PC-3 (cell line): ENCODE results near the gene COG8. TPM values are rescaled to one million over a fixed set of nuclear protein-coding genes. Genes with fewer than 3 reads are reported as not detected.

Source experiments
- ATAC-seq: fragments of 200-7000 bp; cut with Tn5 transposase; 2 replicates; pipeline ENCODE4 v1.9.1; 2020; ENCODE audit warnings: mild to moderate bottlenecking, moderate library complexity
- BruUV-seq: library from RNA; stranded (reverse); fragments of 400-500 nt; replicated peaks from 2 replicates; lab custom pipeline; 2021; lab: Mats Ljungman, UMichigan
- CTCF ChIA-PET: fragments of 300-600 bp; sonication (Branson Sonifier 250); formaldehyde crosslinking; loops from one replicate; lab custom pipeline; 2022; ENCODE audit warnings: antibody characterized with exemption; lab: Charles Lee
- POLR2A ChIA-PET: fragments of 300-600 bp; sonication (Branson Sonifier 250); formaldehyde crosslinking; loops from one replicate; lab custom pipeline; 2022; ENCODE audit warnings: antibody characterized with exemption; ENCODE audit not compliant: unreplicated experiment; lab: Charles Lee
- DNase-seq: peaks from one replicate; pipeline ENCODE4 v3.0.0-alpha.2; 2015
- H2AFZ ChIP-seq: fragments of 300-600 bp; sonication (generic); 2 replicates; pipeline ENCODE4 v1.6.0; 2016; ENCODE audit warnings: antibody characterized with exemption, low read length
- H3F3A ChIP-seq: fragments of 300-600 bp; sonication (generic); one replicate; pipeline ENCODE4 v1.6.0; 2017; ENCODE audit warnings: antibody characterized with exemption, low read length, control low read depth, mild to moderate bottlenecking; ENCODE audit not compliant: unreplicated experiment
- H3K27ac ChIP-seq: fragments of 300-600 bp; sonication (generic); 2 replicates; pipeline ENCODE4 v1.5.1; 2016; ENCODE audit warnings: mild to moderate bottlenecking, low read length
- H3K27me3 ChIP-seq: fragments of 300-600 bp; sonication (generic); 2 replicates; pipeline ENCODE4 v1.6.1; 2016; ENCODE audit warnings: low read length, mixed read lengths
- H3K36me3 ChIP-seq: fragments of 300-600 bp; sonication (generic); 2 replicates; pipeline ENCODE4 v1.6.1; 2016; ENCODE audit warnings: low read depth, mixed run types, low read length, mixed read lengths
- H3K4me1 ChIP-seq: fragments of 300-600 bp; sonication (generic); 2 replicates; pipeline ENCODE4 v1.5.1; 2016; ENCODE audit warnings: low read length; ENCODE audit not compliant: insufficient read depth
- H3K4me2 ChIP-seq: fragments of 300-600 bp; sonication (generic); 2 replicates; pipeline ENCODE4 v1.6.0; 2016; ENCODE audit warnings: low read length
- H3K4me3 ChIP-seq: fragments of 300-600 bp; sonication (generic); 2 replicates; pipeline ENCODE4 v1.5.1; 2016; ENCODE audit warnings: mild to moderate bottlenecking, low read length, mixed read lengths
- H3K79me2 ChIP-seq: fragments of 300-600 bp; sonication (generic); 2 replicates; pipeline ENCODE4 v1.6.1; 2017; ENCODE audit warnings: low read length, mixed read lengths
- H3K9ac ChIP-seq: fragments of 300-600 bp; sonication (generic); 2 replicates; pipeline ENCODE4 v1.6.0; 2016; ENCODE audit warnings: mild to moderate bottlenecking, low read length
- H3K9me2 ChIP-seq: fragments of 300-600 bp; sonication (generic); replicated peaks from 2 replicates; pipeline ENCODE4 v1.6.1; 2016; ENCODE audit warnings: mixed run types, low read length, mixed read lengths
- H3K9me3 ChIP-seq: fragments of 300-600 bp; sonication (generic); 2 replicates; pipeline ENCODE4 v1.6.1; 2016; ENCODE audit warnings: low read length, mixed read lengths
- H4K20me1 ChIP-seq: fragments of 300-600 bp; sonication (generic); 2 replicates; pipeline ENCODE4 v1.6.1; 2016; ENCODE audit warnings: low read length, mixed read lengths
- CTCF ChIP-seq: fragments of 300-600 bp; sonication (generic); conservative IDR thresholded peaks from 2 replicates; pipeline ENCODE4 v1.5.1; 2017; ENCODE audit warnings: antibody characterized with exemption, low read depth, mild to moderate bottlenecking, low read length
- EZH2 ChIP-seq: fragments of 300-600 bp; sonication (generic); IDR thresholded peaks from one replicate; pipeline ENCODE4 v1.6.1; 2017; ENCODE audit warnings: antibody characterized with exemption, mild to moderate bottlenecking, low read length; ENCODE audit not compliant: unreplicated experiment
- EZH2phosphoT487 ChIP-seq: fragments of 300-600 bp; sonication (generic); IDR thresholded peaks from 2 replicates; pipeline ENCODE4 v1.6.1; 2018; ENCODE audit warnings: mild to moderate bottlenecking, antibody characterized with exemption, low read length, borderline replicate concordance
- intact Hi-C: fragments of 100-400 bp; cut with micrococcal nuclease; formaldehyde crosslinking; loops from 2 replicates; pipeline ENCODE4 v1.9.0; 2023
- total RNA-seq: library from RNA; depleted of rRNA; stranded (reverse); fragments of >200 nt; gene quantifications from 2 replicates; pipeline ENCODE4 v1.2.3, GENCODE V29; 2014

COG8 gene
- total RNA-seq, 1 experiment from 2014 or later, result 27.2 TPM

- ATAC-seq (peak; percentile 18), DNase-seq (peak; percentile 73)
- no peaks in the 10 kb centered on the region for H3K27me3 ChIP-seq
- H3K79me2 ChIP-seq, result peaks cover 60% of the 10 kb centered on the region
- ChIA-PET POLR2A (interaction anchor here (0.6 kb wide), 1 partner anchor 666 kb away, joined by 5 read pairs; no protein-coding TSS in a partner anchor), CTCF (interaction anchor here (0.6 kb wide), 1 partner anchor 17 kb away, joined by 3 read pairs; no protein-coding TSS in a partner anchor)
- no peaks in the 10 kb centered on the region for H3K9me3 ChIP-seq
- peak overlapping the region; percentile 80 for H3K4me3 ChIP-seq
- BruUV-seq, result no TSS peak
- no peak for TF ChIP-seq EZH2
- 0 out of 2 replicates have a peak overlapping the region, but pooled peaks have one; percentile 3 for H3K27ac ChIP-seq
- H3K9ac ChIP-seq, result peak overlapping the region; percentile 86
- H3F3A ChIP-seq, result no peaks in the 10 kb centered on the region
- H2AFZ ChIP-seq, result no peak overlapping the region
- peaks cover 15% of the 10 kb centered on the region for H3K36me3 ChIP-seq
- intact Hi-C loops, result no loop called here
- peaks cover 10% of the 10 kb centered on the region for H4K20me1 ChIP-seq
- H3K9me2 ChIP-seq, result no peaks in the 10 kb centered on the region
- H3K4me2 ChIP-seq, result peak overlapping the region; percentile 96
- peaks cover 21% of the 10 kb centered on the region for H3K4me1 ChIP-seq
Observed at GRCh38 chr16:69328854-69329316, 10.5 kb downstream of the COG8 start.

GRCh38 chr16:69327585-69328310 lies 11.6 kb downstream of the COG8 start:
- ATAC-seq (no peak), DNase-seq (no peak)
- Histone ChIP-seq H3K4me2 (peak overlapping the region; percentile 96), H3K4me3 (peak overlapping the region; percentile 80), H3K79me2 (peaks cover 64% of the 10 kb centered on the region), H3K4me1 (peaks cover 21% of the 10 kb centered on the region), H3K27ac (no peak overlapping the region), H3K9ac (no peak overlapping the region), H3K9me2 (no peaks in the 10 kb centered on the region), H3F3A (no peaks in the 10 kb centered on the region), H4K20me1 (peaks cover 10% of the 10 kb centered on the region), H3K9me3 (no peaks in the 10 kb centered on the region), H3K36me3 (peaks cover 17% of the 10 kb centered on the region), H3K27me3 (no peaks in the 10 kb centered on the region), H2AFZ (no peak overlapping the region)
- TF ChIP-seq EZH2phosphoT487, result no peak
- intact Hi-C loops, result no loop called here
- ChIA-PET CTCF (no interaction called here), POLR2A (no interaction called here)
- no TSS peak for BruUV-seq

- peak overlapping the region; percentile 48 for H3K4me3 ChIP-seq
- H3K79me2 ChIP-seq, result peaks cover 68% of the 10 kb centered on the region
- no peaks in the 10 kb centered on the region for H3K9me3 ChIP-seq
- CTCF ChIA-PET, result no interaction called here
- no peak overlapping the region for H3K9ac ChIP-seq
- intact Hi-C loops, result no loop called here
- peaks cover 15% of the 10 kb centered on the region for H3K36me3 ChIP-seq
- no TSS peak for BruUV-seq
- no peak overlapping the region for H2AFZ ChIP-seq
- H3K4me1 ChIP-seq, result peaks cover 21% of the 10 kb centered on the region
- H4K20me1 ChIP-seq, result peaks cover 10% of the 10 kb centered on the region
- H3F3A ChIP-seq, result no peaks in the 10 kb centered on the region
- no peak for TF ChIP-seq EZH2
- TF ChIP-seq CTCF, result no peak
- no peak for TF ChIP-seq EZH2phosphoT487
- H3K27me3 ChIP-seq, result no peaks in the 10 kb centered on the region
- no peak for DNase-seq
- peak overlapping the region; percentile 75 for H3K4me2 ChIP-seq
- H3K9me2 ChIP-seq, result no peaks in the 10 kb centered on the region
- POLR2A ChIA-PET, result no interaction called here
- H3K27ac ChIP-seq, result no peak overlapping the region
- ATAC-seq, result no peak
Observed at GRCh38 chr16:69326172-69326873, 13.0 kb downstream of the COG8 start.
